ENCODE results near the gene ATP1A4. TPM values are rescaled to one million over a fixed set of nuclear protein-coding genes. Genes with fewer than 3 reads are reported as not detected.

The ATP1A4 gene
- total and polyA plus RNA-seq, 9 of the 15 experiments (the other 6 are each of a cell fraction or from before 2014, with no cell fraction given): 0.07 TPM; not detected in 8

GRCh38 chr1:160171980-160172379 is 20.6 kb downstream of the ATP1A4 start:
- no peak for TF ChIP-seq THAP12 (CRISPR knock-in tag; IDR thresholded peaks at IDR 0.05)
- no TSS peak for BruUV-seq (replicated peaks)
- DNase-seq (ENCODE audit: extremely low read depth in 1 of 4, low spot score in 3 of 4) (no peak), ATAC-seq (no peak), FAIRE-seq (no peak)
- POLR2A ChIA-PET: interaction anchor here (0.6 to 1.2 kb wide), 4 partner anchors 9 to 191 kb away, joined by 3 to 4 read pairs (median 4); no protein-coding TSS in a partner anchor
- CTCF ChIA-PET (ENCODE audit: low intra/inter-chr PET ratio): no interaction called here
- Histone ChIP-seq H3K4me1 (replicated peaks in 1 of 2; ENCODE audit: control insufficient read depth in 2 of 2, insufficient read depth in 2 of 2, low read length in 2 of 2) (no peaks in the 10 kb centered on the region), H3K27me3 (ENCODE audit: control insufficient read depth in 2 of 2, insufficient read depth in 2 of 2, low read length in 2 of 2) (peaks cover 51 to 88% of the 10 kb centered on the region in 2 experiments), H3K36me3 (ENCODE audit: control insufficient read depth, insufficient read depth, low read length) (no peaks in the 10 kb centered on the region), H3K4me2 (ENCODE audit: insufficient read depth, low read length) (no peak overlapping the region), H4K20me1 (replicated peaks; ENCODE audit: control insufficient read depth, insufficient read depth, low read length) (no peaks in the 10 kb centered on the region), H3K27ac (ENCODE audit: extremely low read depth, low read depth, low read length) (no peak overlapping the region), H3K4me3 (no peak overlapping the region), H3K9ac (ENCODE audit: insufficient read depth in 1 of 2, low read depth in 2 of 2, low read length in 2 of 2) (no peak overlapping the region), H3K9me3 (replicated peaks; ENCODE audit: control insufficient read depth, insufficient read depth, low read depth, low read length) (no peaks in the 10 kb centered on the region), H3K79me2 (ENCODE audit: control insufficient read depth, insufficient read depth, low read length) (no peaks in the 10 kb centered on the region), H2AFZ (ENCODE audit: low read depth, low read length) (no peak overlapping the region), H3K9me1 (ENCODE audit: control insufficient read depth, insufficient read depth, low read length) (no peaks in the 10 kb centered on the region)
- in situ Hi-C loops (cut with MboI) (no loop called here), intact Hi-C loops (cut with micrococcal nuclease) (no loop called here)
- 0% methylated on average over 9 of the region's 9 CpGs for WGBS (ENCODE audit: insufficient coverage, low coverage, missing lambda C conversion rate)

DNA sequence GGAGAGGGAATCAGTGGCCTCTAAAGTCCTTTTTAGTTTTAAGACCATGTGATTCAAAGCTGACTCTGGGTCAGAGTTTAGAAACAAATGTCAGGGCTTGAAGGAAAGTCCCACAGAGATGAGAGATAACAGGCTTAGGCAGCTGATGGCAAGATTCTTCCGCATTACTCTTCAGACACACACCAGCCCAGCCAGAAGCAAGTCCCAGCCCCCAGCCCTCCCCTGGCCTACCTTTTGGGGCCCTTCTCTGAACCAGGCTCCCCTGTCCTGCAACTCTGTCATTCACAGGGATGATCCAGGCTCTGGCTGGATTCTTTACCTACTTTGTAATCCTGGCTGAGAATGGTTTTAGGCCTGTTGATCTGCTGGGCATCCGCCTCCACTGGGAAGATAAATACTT is 25.8 kb downstream of the ATP1A4 start:
- ChIA-PET POLR2A (no interaction called here), CTCF (ENCODE audit: low intra/inter-chr PET ratio) (no interaction called here)
- in situ Hi-C loops (cut with MboI): no loop called here
- Histone ChIP-seq H3K36me3 (ENCODE audit: control insufficient read depth, insufficient read depth, low read length) (no peaks in the 10 kb centered on the region), H3K4me3 (no peak overlapping the region), H3K79me2 (ENCODE audit: control insufficient read depth, insufficient read depth, low read length) (no peaks in the 10 kb centered on the region), H3K27ac (ENCODE audit: extremely low read depth, low read depth, low read length) (no peak overlapping the region), H3K9me3 (replicated peaks; ENCODE audit: control insufficient read depth, insufficient read depth, low read depth, low read length) (no peaks in the 10 kb centered on the region), H3K4me1 (replicated peaks in 1 of 2; ENCODE audit: control insufficient read depth in 2 of 2, insufficient read depth in 2 of 2, low read length in 2 of 2) (no peaks in the 10 kb centered on the region), H4K20me1 (replicated peaks; ENCODE audit: control insufficient read depth, insufficient read depth, low read length) (no peaks in the 10 kb centered on the region), H2AFZ (ENCODE audit: low read depth, low read length) (no peak overlapping the region), H3K9ac (ENCODE audit: insufficient read depth in 1 of 2, low read depth in 2 of 2, low read length in 2 of 2) (no peak overlapping the region; a peak in 1 of 4 replicates), H3K27me3 (ENCODE audit: control insufficient read depth in 2 of 2, insufficient read depth in 2 of 2, low read length in 2 of 2) (peaks cover 47 to 65% of the 10 kb centered on the region in 2 experiments), H3K4me2 (ENCODE audit: insufficient read depth, low read length) (no peak overlapping the region), H3K9me1 (ENCODE audit: control insufficient read depth, insufficient read depth, low read length) (no peaks in the 10 kb centered on the region)
- WGBS (ENCODE audit: insufficient coverage, low coverage, missing lambda C conversion rate): 27% methylated on average over 2 of the region's 2 CpGs
- intact Hi-C loops (cut with micrococcal nuclease): no loop called here
- TF ChIP-seq ILF3 (IDR thresholded peaks at IDR 0.05; ENCODE audit: borderline replicate concordance) (no peak), HDAC3 (IDR thresholded peaks at IDR 0.05; ENCODE audit: borderline replicate concordance, partially characterized antibody) (no peak), NR2C2 (CRISPR knock-in tag; IDR thresholded peaks at IDR 0.05) (no peak), NR2C2 (tag; IDR thresholded peaks at IDR 0.05) (peak; percentile 73)
- no peak; the same call in 2 of the 3 replicates for ATAC-seq
- no peak for DNase-seq (ENCODE audit: extremely low read depth in 1 of 4, low spot score in 3 of 4)
- BruUV-seq (replicated peaks): no TSS peak
- FAIRE-seq: no peak

All from K562 (cell line).